Panc1 (cell line): ENCODE results near the gene GBF1. TPM values are rescaled to one million over a fixed set of nuclear protein-coding genes. Genes with fewer than 3 reads are reported as not detected.

ENCODE experiments used
- ATAC-seq: fragments of 200-7000 bp; cut with Tn5 transposase; 2 replicates; pipeline ENCODE4 v1.9.1; 2020; ENCODE audit warnings: mild to moderate bottlenecking, moderate library complexity
- BruUV-seq: library from RNA; stranded (reverse); fragments of 400-500 nt; replicated peaks from 2 replicates; lab custom pipeline; 2021; lab: Mats Ljungman, UMichigan
- CTCF ChIA-PET: fragments of 300-600 bp; sonication (Branson Sonifier 250); formaldehyde crosslinking; loops from one replicate; lab custom pipeline; 2022; ENCODE audit warnings: antibody characterized with exemption; lab: Charles Lee
- POLR2A ChIA-PET: fragments of 300-600 bp; sonication (Branson Sonifier 250); formaldehyde crosslinking; loops from one replicate; lab custom pipeline; 2022; ENCODE audit warnings: antibody characterized with exemption; lab: Charles Lee
- DNase-seq: peaks from one replicate; pipeline ENCODE4 v3.0.0-alpha.2; 2010; ENCODE audit warnings: low read depth, low spot score
- H3K27ac ChIP-seq: 2 replicates; pipeline ENCODE4 v1.5.1; 2011; ENCODE audit warnings: mild to moderate bottlenecking, low read length, inconsistent platforms
- H3K27me3 ChIP-seq: fragments of 200-500 bp; sonication (Bioruptor generic); 2 replicates; pipeline ENCODE4 v1.6.0; 2014; ENCODE audit warnings: low read length, inconsistent platforms; ENCODE audit not compliant: control insufficient read depth, insufficient read depth
- H3K36me3 ChIP-seq: fragments of 200-500 bp; sonication (Bioruptor generic); 2 replicates; pipeline ENCODE4 v1.5.1; 2014; ENCODE audit warnings: inconsistent platforms, mild to moderate bottlenecking, low read length, moderate library complexity; ENCODE audit not compliant: control insufficient read depth, insufficient read depth
- H3K4me1 ChIP-seq: 2 replicates; pipeline ENCODE4 v1.5.1; 2011; ENCODE audit warnings: inconsistent platforms, mild to moderate bottlenecking, low read length, moderate library complexity; ENCODE audit not compliant: control insufficient read depth, insufficient read depth
- H3K4me3 ChIP-seq, 2 experiments: 2 replicates each; pipeline ENCODE4 v1.5.1; 2011 to 2012; ENCODE audit warnings: low read depth in 2 of 2, low read length in 2 of 2, mild to moderate bottlenecking in 2 of 2, inconsistent platforms in 1 of 2, moderate library complexity in 1 of 2
- H3K9me3 ChIP-seq: fragments of 200-500 bp; sonication (Bioruptor generic); 2 replicates; pipeline ENCODE4 v1.5.1; 2014; ENCODE audit warnings: low read depth, mild to moderate bottlenecking, inconsistent platforms, low read length, moderate library complexity; ENCODE audit not compliant: control insufficient read depth, insufficient read depth
- POLR2AphosphoS5 ChIP-seq: IDR thresholded peaks from 2 replicates; pipeline ENCODE4 v1.6.1; 2012; ENCODE audit warnings: mild to moderate bottlenecking, low read depth, low read length, moderate library complexity
- SIN3A ChIP-seq: IDR thresholded peaks from 2 replicates; pipeline ENCODE4 v1.6.1; 2012; ENCODE audit warnings: low read depth, mild to moderate bottlenecking, low read length, moderate library complexity, borderline replicate concordance; ENCODE audit not compliant: insufficient read depth
- TCF7L2 ChIP-seq: IDR thresholded peaks from 2 replicates; pipeline ENCODE4 v1.6.1; 2011; ENCODE audit warnings: mild to moderate bottlenecking, low read depth, low read length, inconsistent platforms
- in situ Hi-C: cut with HindIII; loops from 2 replicates; pipeline ENCODE4 v1.10.0; 2016; ENCODE audit warnings: low sequenced_read_pairs, low pct_unique_long_range_greater_than_20kb
- intact Hi-C: fragments of 100-400 bp; cut with micrococcal nuclease; formaldehyde crosslinking; loops from one replicate; pipeline ENCODE4 v1.10.0; 2022; ENCODE audit not compliant: unreplicated experiment
- total RNA-seq: library from RNA; stranded (reverse); gene quantifications from one replicate; pipeline ENCODE4 v1.2.1, GENCODE V29; 2021; ENCODE audit not compliant: unreplicated experiment
- TF ChIP-seq, protein P1 (sequence below): fragments of 450-650 bp; IDR thresholded peaks from 2 replicates; pipeline ENCODE4 v1.5.1; 2017; ENCODE audit warnings: mild to moderate bottlenecking
- TF ChIP-seq, protein P2 (sequence below), 2 experiments: IDR thresholded peaks; 2 replicates each; pipeline ENCODE4 v1.6.1; 2011 to 2012; ENCODE audit warnings: low read depth in 2 of 2, control low read depth in 1 of 2, low read length in 1 of 2, mild to moderate bottlenecking in 1 of 2, moderate library complexity in 1 of 2; ENCODE audit not compliant: insufficient read depth in 1 of 2

Gene GBF1
- total RNA-seq, 1 experiment from 2014 or later, result 65.0 TPM

DNA sequence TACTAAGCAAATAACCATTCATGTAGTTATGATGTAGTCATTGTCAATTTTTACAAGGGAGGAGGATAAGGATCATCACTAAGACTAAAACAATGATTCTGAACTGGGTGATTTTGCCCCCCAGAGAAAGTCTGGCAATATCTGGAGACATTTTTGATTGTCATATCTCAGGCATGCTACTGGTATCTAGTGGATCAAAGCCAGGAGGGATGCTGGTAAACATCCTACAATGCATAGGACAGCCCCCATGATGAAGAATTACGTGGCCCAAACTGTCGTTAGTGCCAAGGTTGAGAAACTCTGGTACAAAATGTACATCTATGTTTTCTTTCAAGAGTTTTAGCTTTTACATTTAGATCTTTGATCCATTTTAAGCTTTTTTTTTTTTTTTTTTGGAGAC is 57.3 kb downstream of the GBF1 start:
- Histone ChIP-seq H3K4me1 (no peaks in the 10 kb centered on the region), H3K4me3 (no peak overlapping the region), H3K9me3 (no peaks in the 10 kb centered on the region), H3K27me3 (no peaks in the 10 kb centered on the region), H3K27ac (no peak overlapping the region), H3K36me3 (no peaks in the 10 kb centered on the region)
- DNase-seq, result no peak
- TF ChIP-seq SIN3A (no peak), POLR2AphosphoS5 (no peak), TCF7L2 (no peak)
- TF ChIP-seq, protein P1, sequence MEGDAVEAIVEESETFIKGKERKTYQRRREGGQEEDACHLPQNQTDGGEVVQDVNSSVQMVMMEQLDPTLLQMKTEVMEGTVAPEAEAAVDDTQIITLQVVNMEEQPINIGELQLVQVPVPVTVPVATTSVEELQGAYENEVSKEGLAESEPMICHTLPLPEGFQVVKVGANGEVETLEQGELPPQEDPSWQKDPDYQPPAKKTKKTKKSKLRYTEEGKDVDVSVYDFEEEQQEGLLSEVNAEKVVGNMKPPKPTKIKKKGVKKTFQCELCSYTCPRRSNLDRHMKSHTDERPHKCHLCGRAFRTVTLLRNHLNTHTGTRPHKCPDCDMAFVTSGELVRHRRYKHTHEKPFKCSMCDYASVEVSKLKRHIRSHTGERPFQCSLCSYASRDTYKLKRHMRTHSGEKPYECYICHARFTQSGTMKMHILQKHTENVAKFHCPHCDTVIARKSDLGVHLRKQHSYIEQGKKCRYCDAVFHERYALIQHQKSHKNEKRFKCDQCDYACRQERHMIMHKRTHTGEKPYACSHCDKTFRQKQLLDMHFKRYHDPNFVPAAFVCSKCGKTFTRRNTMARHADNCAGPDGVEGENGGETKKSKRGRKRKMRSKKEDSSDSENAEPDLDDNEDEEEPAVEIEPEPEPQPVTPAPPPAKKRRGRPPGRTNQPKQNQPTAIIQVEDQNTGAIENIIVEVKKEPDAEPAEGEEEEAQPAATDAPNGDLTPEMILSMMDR, result no peak
- TF ChIP-seq, protein P2, sequence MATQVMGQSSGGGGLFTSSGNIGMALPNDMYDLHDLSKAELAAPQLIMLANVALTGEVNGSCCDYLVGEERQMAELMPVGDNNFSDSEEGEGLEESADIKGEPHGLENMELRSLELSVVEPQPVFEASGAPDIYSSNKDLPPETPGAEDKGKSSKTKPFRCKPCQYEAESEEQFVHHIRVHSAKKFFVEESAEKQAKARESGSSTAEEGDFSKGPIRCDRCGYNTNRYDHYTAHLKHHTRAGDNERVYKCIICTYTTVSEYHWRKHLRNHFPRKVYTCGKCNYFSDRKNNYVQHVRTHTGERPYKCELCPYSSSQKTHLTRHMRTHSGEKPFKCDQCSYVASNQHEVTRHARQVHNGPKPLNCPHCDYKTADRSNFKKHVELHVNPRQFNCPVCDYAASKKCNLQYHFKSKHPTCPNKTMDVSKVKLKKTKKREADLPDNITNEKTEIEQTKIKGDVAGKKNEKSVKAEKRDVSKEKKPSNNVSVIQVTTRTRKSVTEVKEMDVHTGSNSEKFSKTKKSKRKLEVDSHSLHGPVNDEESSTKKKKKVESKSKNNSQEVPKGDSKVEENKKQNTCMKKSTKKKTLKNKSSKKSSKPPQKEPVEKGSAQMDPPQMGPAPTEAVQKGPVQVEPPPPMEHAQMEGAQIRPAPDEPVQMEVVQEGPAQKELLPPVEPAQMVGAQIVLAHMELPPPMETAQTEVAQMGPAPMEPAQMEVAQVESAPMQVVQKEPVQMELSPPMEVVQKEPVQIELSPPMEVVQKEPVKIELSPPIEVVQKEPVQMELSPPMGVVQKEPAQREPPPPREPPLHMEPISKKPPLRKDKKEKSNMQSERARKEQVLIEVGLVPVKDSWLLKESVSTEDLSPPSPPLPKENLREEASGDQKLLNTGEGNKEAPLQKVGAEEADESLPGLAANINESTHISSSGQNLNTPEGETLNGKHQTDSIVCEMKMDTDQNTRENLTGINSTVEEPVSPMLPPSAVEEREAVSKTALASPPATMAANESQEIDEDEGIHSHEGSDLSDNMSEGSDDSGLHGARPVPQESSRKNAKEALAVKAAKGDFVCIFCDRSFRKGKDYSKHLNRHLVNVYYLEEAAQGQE (IDR thresholded peaks at IDR 0.05; ENCODE audit: insufficient read depth in 1 of 2, low read depth in 2 of 2, low read length in 1 of 2), result no peak
- CTCF ChIA-PET, result interaction anchor here (0.6 kb wide), 2 partner anchors 293 to 1794 kb away, joined by 3 to 5 read pairs; no protein-coding TSS in a partner anchor
- in situ Hi-C loops, result no loop called here
- POLR2A ChIA-PET, result no interaction called here
- intact Hi-C loops, result no loop called here
- BruUV-seq, result no TSS peak
- no peak for ATAC-seq

DNA sequence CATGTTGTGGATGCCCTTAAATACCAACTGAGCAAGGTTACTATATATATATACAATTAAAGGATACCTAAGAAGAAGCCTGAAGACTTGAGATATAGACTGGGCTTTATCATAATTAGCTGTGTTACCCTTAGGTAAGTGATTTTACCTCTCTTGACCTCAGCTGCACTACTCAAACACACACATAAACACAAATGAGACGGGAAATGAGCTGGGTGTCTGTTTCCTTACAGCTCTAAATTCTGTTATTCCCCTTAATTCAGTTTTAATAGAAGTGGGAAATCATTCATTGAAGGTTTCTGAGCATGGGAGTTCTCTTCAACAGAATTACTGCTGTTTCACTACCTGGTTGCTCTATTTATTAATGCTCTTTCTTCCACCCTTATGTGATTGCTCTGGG is 60.7 kb downstream of the GBF1 start:
- in situ Hi-C loops, result no loop called here
- H3K4me3 ChIP-seq, result no peak overlapping the region
- ChIA-PET POLR2A (no interaction called here), CTCF (no interaction called here)
- no peak overlapping the region for H3K27ac ChIP-seq
- H3K27me3 ChIP-seq, result no peaks in the 10 kb centered on the region
- DNase-seq, result no peak
- peaks cover 17% of the 10 kb centered on the region for H3K4me1 ChIP-seq
- TF ChIP-seq, protein P1, result no peak
- TF ChIP-seq SIN3A (no peak), TCF7L2 (no peak)
- no peak for ATAC-seq
- H3K9me3 ChIP-seq, result no peaks in the 10 kb centered on the region
- no peaks in the 10 kb centered on the region for H3K36me3 ChIP-seq
- intact Hi-C loops, result no loop called here
- BruUV-seq, result no TSS peak
